GM06990 (cell line): ENCODE results near the gene MME.

Experiments
- DNase-seq: peaks from one replicate; pipeline ENCODE4 v3.0.0-alpha.2; 2011; ENCODE audit not compliant: insufficient read length; ENCODE audit errors: extremely low read depth
- H3K27me3 ChIP-seq: replicated peaks from 2 replicates; pipeline ENCODE4 v1.6.0; 2011; ENCODE audit warnings: low read length; ENCODE audit not compliant: control insufficient read depth, insufficient read depth
- H3K36me3 ChIP-seq: 2 replicates; pipeline ENCODE4 v1.5.1; 2011; ENCODE audit warnings: low read length; ENCODE audit not compliant: control insufficient read depth, insufficient read depth
- H3K4me3 ChIP-seq: replicated peaks from 2 replicates; pipeline ENCODE4 v1.5.1; 2011; ENCODE audit warnings: low read depth, mild to moderate bottlenecking, control low read depth, low read length
- CTCF ChIP-seq: IDR thresholded peaks from 2 replicates; pipeline ENCODE4 v1.5.1; 2011; ENCODE audit warnings: low read length, control low read depth, mild to moderate bottlenecking, inconsistent platforms; ENCODE audit not compliant: insufficient read depth, poor library complexity, severe bottlenecking

The MME gene

GRCh38 chr3:155053756-155054155 lies 26.4 kb upstream of the MME start:
- no peaks in the 10 kb centered on the region for H3K27me3 ChIP-seq
- no peaks in the 10 kb centered on the region for H3K36me3 ChIP-seq
- DNase-seq: no peak
- H3K4me3 ChIP-seq: no peak overlapping the region
- no peak for TF ChIP-seq CTCF

GRCh38 chr3:155064920-155065319 lies 15.2 kb upstream of the MME start:
- no peak overlapping the region for H3K4me3 ChIP-seq
- no peaks in the 10 kb centered on the region for H3K27me3 ChIP-seq
- no peaks in the 10 kb centered on the region for H3K36me3 ChIP-seq
- no peak for DNase-seq
- TF ChIP-seq CTCF: no peak

- Histone ChIP-seq H3K36me3 (no peaks in the 10 kb centered on the region), H3K4me3 (no peak overlapping the region), H3K27me3 (no peaks in the 10 kb centered on the region)
- no peak for DNase-seq
- TF ChIP-seq CTCF: no peak
Measured at GRCh38 chr3:155065537-155065936, 14.6 kb upstream of the MME start.

- no peak for DNase-seq
- Histone ChIP-seq H3K27me3 (no peaks in the 10 kb centered on the region), H3K36me3 (no peaks in the 10 kb centered on the region), H3K4me3 (no peak overlapping the region)
- TF ChIP-seq CTCF: no peak
Measured at GRCh38 chr3:155069729-155070128, 10.4 kb upstream of the MME start.

- H3K4me3 ChIP-seq: no peak overlapping the region
- H3K27me3 ChIP-seq: no peaks in the 10 kb centered on the region
- no peak for DNase-seq
- no peaks in the 10 kb centered on the region for H3K36me3 ChIP-seq
- no peak for TF ChIP-seq CTCF
Measured at GRCh38 chr3:155070316-155070715, 9.8 kb upstream of the MME start.

- H3K27me3 ChIP-seq: no peaks in the 10 kb centered on the region
- no peak for TF ChIP-seq CTCF
- no peak for DNase-seq
- H3K36me3 ChIP-seq: no peaks in the 10 kb centered on the region
- H3K4me3 ChIP-seq: no peak overlapping the region
Measured at GRCh38 chr3:155070932-155071387, 9.2 kb upstream of the MME start.
